Spleen (tissue), 7 donors: ENCODE results near the gene PCDHGC4.

ENCODE experiments used
- CTCF ChIP-seq, 11 experiments: fragments of 200-600 bp in 7 of 11; fragments of 450-650 bp in 4 of 11; sonication (generic) in 4 of 11; IDR thresholded peaks in 8 of 11; conservative IDR thresholded peaks in 3 of 11; 1 replicate in 7 of 11; 2 replicates in 4 of 11; pipeline versions ENCODE4 v1.4.0 to v1.8.0; 2016 to 2021; ENCODE audit warnings: antibody characterized with exemption in 11 of 11, inconsistent platforms in 4 of 11, mild to moderate bottlenecking in 1 of 11
- POLR2A ChIP-seq, 3 donors: fragments of 450-650 bp; IDR thresholded peaks; one replicate each; pipeline ENCODE4 v1.5.1; 2017; ENCODE audit warnings: antibody characterized with exemption in 3 of 3, mild to moderate bottlenecking in 1 of 3
- POLR2AphosphoS5 ChIP-seq, 3 donors: sonication (generic); formaldehyde crosslinking; IDR thresholded peaks; one replicate each; pipeline ENCODE4 v1.5.1; 2017; ENCODE audit warnings: antibody characterized with exemption in 3 of 3
- donor health status: DM: no; HTN: no; CAD: no; lungs with moderate emphysema.
- donor health status: DM: no; HTN: no; CAD: no.
- donor health status: DM: no; HTN: no; CAD: no.

- no peak for TF ChIP-seq CTCF (IDR thresholded peaks at IDR 0.05 in 8 of 11, conservative IDR thresholded peaks at IDR 0.05 in 3 of 11)
- no peak for TF ChIP-seq POLR2A (IDR thresholded peaks at IDR 0.05)
- TF ChIP-seq POLR2AphosphoS5 (IDR thresholded peaks at IDR 0.05): no peak
These were observed 10.6 kb downstream of the PCDHGC4 start for GRCh38 chr5:141495453-141495811.
